Measurements from ENCODE around the gene MRPS17.

Gene MRPS17

DNA sequence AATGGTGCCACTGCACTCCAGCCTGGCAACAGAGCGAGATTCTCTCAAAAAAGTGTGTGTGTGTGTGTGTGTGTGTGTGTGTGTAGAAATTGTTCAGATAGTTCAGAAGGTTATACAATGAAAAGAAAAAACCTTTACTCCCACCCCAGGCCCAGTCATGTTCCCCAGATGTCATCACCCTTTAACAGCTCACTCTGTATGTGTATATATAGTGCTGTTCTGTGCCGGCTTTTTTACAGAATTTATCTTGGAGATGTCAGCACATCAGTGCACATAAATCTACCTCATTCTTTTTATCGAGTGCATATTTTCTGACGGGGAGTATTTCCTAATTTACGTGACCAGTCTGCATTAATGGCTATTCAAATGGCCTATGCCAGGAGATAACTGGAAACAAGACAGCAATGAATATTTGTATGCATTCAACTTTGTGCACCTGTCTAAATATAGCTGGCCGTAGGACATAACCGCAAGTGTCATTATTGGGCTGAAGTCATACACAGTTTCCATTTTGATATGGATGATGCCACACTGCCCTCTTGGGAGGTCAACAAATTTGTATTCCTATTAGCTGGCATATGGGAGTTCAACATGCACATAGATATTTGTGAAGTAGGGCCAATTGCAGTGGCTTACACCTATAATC lies 24.4 kb downstream of the MRPS17 start:
- Histone ChIP-seq H3K79me2 (ENCODE audit: control insufficient read depth, insufficient read depth, low read length) (peaks cover 2% of the 10 kb centered on the region), H4K8ac (ENCODE audit: low read depth, low read length) (no peak overlapping the region), H3K4me2 (ENCODE audit: low read length) (no peak overlapping the region), H3K56ac (ENCODE audit: low read length) (no peak overlapping the region), H2BK15ac (replicated peaks; ENCODE audit: low read depth) (no peak overlapping the region), H3K79me1 (ENCODE audit: low read length) (peaks cover 4% of the 10 kb centered on the region), H3K9ac (ENCODE audit: low read length) (no peak overlapping the region), H3K36me3 (ENCODE audit: control insufficient read depth, insufficient read depth, low read length) (peaks cover 3% of the 10 kb centered on the region), H3K27me3 (ENCODE audit: insufficient read depth, low read length, poor library complexity) (no peaks in the 10 kb centered on the region), H3K4me3 (ENCODE audit: low read length) (no peak overlapping the region), H2BK5ac (ENCODE audit: low read length) (no peak overlapping the region), H2BK120ac (ENCODE audit: low read depth, low read length) (no peak overlapping the region), H3K4ac (ENCODE audit: low read depth, low read length) (no peak overlapping the region), H3K18ac (ENCODE audit: low read length) (no peak overlapping the region), H3K27ac (ENCODE audit: low read depth, low read length) (no peak overlapping the region), H2AK5ac (ENCODE audit: low read length) (no peak overlapping the region), H3K23ac (ENCODE audit: low read length) (no peak overlapping the region), H3K4me1 (ENCODE audit: control insufficient read depth, low read depth, low read length) (no peaks in the 10 kb centered on the region), H4K5ac (ENCODE audit: low read length) (no peak overlapping the region)
- WGBS (ENCODE audit: extremely low coverage, insufficient coverage, low lambda C conversion rate), result no CpG with 5 or more reads among the region's 7 CpGs
- no peak for DNase-seq

DNA sequence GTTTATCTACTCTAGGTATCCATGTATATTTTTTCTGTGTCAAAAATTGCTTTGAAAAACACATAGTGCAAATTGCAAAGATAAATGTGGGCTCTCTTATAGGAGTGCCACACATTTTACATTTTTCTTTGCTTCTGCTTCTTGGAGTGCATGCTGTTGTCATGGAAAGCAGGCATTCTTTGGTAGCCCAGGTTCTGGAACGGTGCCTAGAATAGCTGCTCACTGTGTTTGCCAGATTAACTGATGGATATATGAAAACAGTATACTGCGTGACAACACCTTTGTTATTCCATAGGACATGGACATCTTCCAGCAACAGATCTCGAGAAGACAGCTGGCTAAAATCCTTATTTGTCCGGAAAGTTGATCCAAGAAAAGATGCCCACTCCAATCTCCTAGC lies 26.2 kb downstream of the MRPS17 start:
- Histone ChIP-seq H3K36me3 (ENCODE audit: control insufficient read depth, insufficient read depth, low read length) (peaks cover 3% of the 10 kb centered on the region), H3K27ac (ENCODE audit: low read depth, low read length) (no peak overlapping the region), H2BK15ac (replicated peaks; ENCODE audit: low read depth) (no peak overlapping the region), H3K9ac (ENCODE audit: low read length) (no peak overlapping the region), H4K8ac (ENCODE audit: low read depth, low read length) (no peak overlapping the region), H3K4ac (ENCODE audit: low read depth, low read length) (no peak overlapping the region), H3K23ac (ENCODE audit: low read length) (no peak overlapping the region), H3K4me3 (ENCODE audit: low read length) (no peak overlapping the region), H2AK5ac (ENCODE audit: low read length) (no peak overlapping the region), H4K5ac (ENCODE audit: low read length) (no peak overlapping the region), H3K56ac (ENCODE audit: low read length) (no peak overlapping the region), H3K79me1 (ENCODE audit: low read length) (no peaks in the 10 kb centered on the region), H2BK120ac (ENCODE audit: low read depth, low read length) (no peak overlapping the region), H3K4me1 (ENCODE audit: control insufficient read depth, low read depth, low read length) (no peaks in the 10 kb centered on the region), H3K18ac (ENCODE audit: low read length) (no peak overlapping the region), H2BK5ac (ENCODE audit: low read length) (no peak overlapping the region), H3K79me2 (ENCODE audit: control insufficient read depth, insufficient read depth, low read length) (no peaks in the 10 kb centered on the region), H3K27me3 (ENCODE audit: insufficient read depth, low read length, poor library complexity) (no peaks in the 10 kb centered on the region), H3K4me2 (ENCODE audit: low read length) (no peak overlapping the region)
- DNase-seq, result no peak
- no CpG with 5 or more reads among the region's 4 CpGs for WGBS (ENCODE audit: extremely low coverage, insufficient coverage, low lambda C conversion rate)

DNA sequence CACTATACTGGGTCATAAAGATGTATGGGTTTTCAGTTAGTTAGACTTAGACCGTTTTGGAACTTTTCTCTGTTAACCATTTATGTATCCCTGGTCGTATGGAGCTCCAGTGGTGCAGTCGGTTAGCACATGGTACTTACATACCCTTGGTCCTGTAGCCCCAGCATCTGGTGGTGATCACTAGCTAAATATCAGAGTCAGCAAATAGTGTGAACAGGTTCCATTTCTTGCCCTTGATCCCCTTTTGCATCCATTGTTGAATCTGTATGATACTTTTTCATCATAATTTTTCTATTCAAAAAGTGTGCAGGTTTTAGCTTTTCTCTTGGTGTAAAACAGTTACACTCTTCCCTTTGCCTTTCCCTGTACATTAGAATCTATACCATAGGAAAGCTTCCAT lies 28.6 kb downstream of the MRPS17 start:
- Histone ChIP-seq H3K4ac (ENCODE audit: low read depth, low read length) (no peak overlapping the region), H3K9ac (ENCODE audit: low read length) (no peak overlapping the region), H2AK5ac (ENCODE audit: low read length) (no peak overlapping the region), H3K36me3 (ENCODE audit: control insufficient read depth, insufficient read depth, low read length) (peaks cover 3% of the 10 kb centered on the region), H3K27me3 (ENCODE audit: insufficient read depth, low read length, poor library complexity) (no peaks in the 10 kb centered on the region), H2BK120ac (ENCODE audit: low read depth, low read length) (no peak overlapping the region), H2BK15ac (replicated peaks; ENCODE audit: low read depth) (no peak overlapping the region), H3K4me2 (ENCODE audit: low read length) (no peak overlapping the region), H4K5ac (ENCODE audit: low read length) (no peak overlapping the region), H4K8ac (ENCODE audit: low read depth, low read length) (no peak overlapping the region), H3K4me3 (ENCODE audit: low read length) (no peak overlapping the region), H3K4me1 (ENCODE audit: control insufficient read depth, low read depth, low read length) (no peaks in the 10 kb centered on the region), H2BK5ac (ENCODE audit: low read length) (no peak overlapping the region), H3K18ac (ENCODE audit: low read length) (no peak overlapping the region), H3K79me2 (ENCODE audit: control insufficient read depth, insufficient read depth, low read length) (no peaks in the 10 kb centered on the region), H3K27ac (ENCODE audit: low read depth, low read length) (no peak overlapping the region), H3K56ac (ENCODE audit: low read length) (no peak overlapping the region), H3K23ac (ENCODE audit: low read length) (no peak overlapping the region), H3K79me1 (ENCODE audit: low read length) (no peaks in the 10 kb centered on the region)
- no CpG with 5 or more reads among the region's 3 CpGs for WGBS (ENCODE audit: extremely low coverage, insufficient coverage, low lambda C conversion rate)
- DNase-seq, result no peak

DNA sequence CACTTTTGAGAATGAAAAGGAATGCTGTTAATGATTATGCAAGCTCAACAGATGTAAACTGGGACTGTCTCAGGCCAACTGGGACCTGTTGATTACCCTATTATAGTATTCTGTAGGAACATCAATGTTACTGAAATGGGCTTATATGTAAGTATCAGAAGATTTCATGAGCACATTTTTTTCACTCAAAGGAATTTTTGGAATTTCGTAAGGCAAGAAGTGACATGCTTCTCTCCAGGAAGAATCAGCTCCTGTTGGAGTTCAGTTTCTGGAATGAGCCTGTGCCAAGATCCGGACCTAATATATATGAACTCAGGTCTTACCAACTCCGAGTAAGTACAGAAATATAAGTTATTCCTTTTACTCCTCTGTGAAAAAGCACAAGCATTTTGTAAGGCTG lies 31.9 kb downstream of the MRPS17 start:
- Histone ChIP-seq H4K8ac (ENCODE audit: low read depth, low read length) (no peak overlapping the region), H4K5ac (ENCODE audit: low read length) (no peak overlapping the region), H3K79me1 (ENCODE audit: low read length) (no peaks in the 10 kb centered on the region), H3K23ac (ENCODE audit: low read length) (no peak overlapping the region), H3K79me2 (ENCODE audit: control insufficient read depth, insufficient read depth, low read length) (no peaks in the 10 kb centered on the region), H2AK5ac (ENCODE audit: low read length) (no peak overlapping the region), H3K27ac (ENCODE audit: low read depth, low read length) (no peak overlapping the region), H3K18ac (ENCODE audit: low read length) (no peak overlapping the region), H3K9ac (ENCODE audit: low read length) (no peak overlapping the region), H2BK15ac (replicated peaks; ENCODE audit: low read depth) (no peak overlapping the region), H3K4ac (ENCODE audit: low read depth, low read length) (no peak overlapping the region), H3K27me3 (ENCODE audit: insufficient read depth, low read length, poor library complexity) (no peaks in the 10 kb centered on the region), H3K36me3 (ENCODE audit: control insufficient read depth, insufficient read depth, low read length) (peaks cover 3% of the 10 kb centered on the region), H3K4me2 (ENCODE audit: low read length) (no peak overlapping the region), H3K4me1 (ENCODE audit: control insufficient read depth, low read depth, low read length) (no peaks in the 10 kb centered on the region), H3K56ac (ENCODE audit: low read length) (no peak overlapping the region), H2BK120ac (ENCODE audit: low read depth, low read length) (no peak overlapping the region), H2BK5ac (ENCODE audit: low read length) (no peak overlapping the region), H3K4me3 (ENCODE audit: low read length) (no peak overlapping the region)
- no peak for DNase-seq
- no CpG with 5 or more reads among the region's 3 CpGs for WGBS (ENCODE audit: extremely low coverage, insufficient coverage, low lambda C conversion rate)

- Histone ChIP-seq H2BK5ac (ENCODE audit: low read length) (no peak overlapping the region), H3K4me1 (ENCODE audit: control insufficient read depth, low read depth, low read length) (no peaks in the 10 kb centered on the region)
Observed at GRCh38 chr7:55992346-55992745, 40.7 kb downstream of the MRPS17 start.

GRCh38 chr7:55996856-55997500 lies 45.3 kb downstream of the MRPS17 start:
- H3K4me1 ChIP-seq (ENCODE audit: control insufficient read depth, low read depth, low read length), result no peaks in the 10 kb centered on the region
- no peak overlapping the region for H2BK5ac ChIP-seq (ENCODE audit: low read length)
- H2BK120ac ChIP-seq (ENCODE audit: low read depth, low read length), result no peak overlapping the region
- H3K4me2 ChIP-seq (ENCODE audit: low read length), result no peak overlapping the region
- H3K56ac ChIP-seq (ENCODE audit: low read length), result no peak overlapping the region
- H3K36me3 ChIP-seq (ENCODE audit: control insufficient read depth, insufficient read depth, low read length), result no peaks in the 10 kb centered on the region
- no peak overlapping the region for H3K18ac ChIP-seq (ENCODE audit: low read length)
- H4K5ac ChIP-seq (ENCODE audit: low read length), result no peak overlapping the region
- no peaks in the 10 kb centered on the region for H3K79me2 ChIP-seq (ENCODE audit: control insufficient read depth, insufficient read depth, low read length)
- no peaks in the 10 kb centered on the region for H3K79me1 ChIP-seq (ENCODE audit: low read length)
- H3K9ac ChIP-seq (ENCODE audit: low read length), result no peak overlapping the region
- no peak overlapping the region for H3K4ac ChIP-seq (ENCODE audit: low read depth, low read length)
- no peak overlapping the region for H3K4me3 ChIP-seq (ENCODE audit: low read length)
- no peak overlapping the region for H3K23ac ChIP-seq (ENCODE audit: low read length)
- no peak overlapping the region for H2BK15ac ChIP-seq (replicated peaks; ENCODE audit: low read depth)
- H2AK5ac ChIP-seq (ENCODE audit: low read length), result no peak overlapping the region
- no peak for DNase-seq
- no peak overlapping the region for H4K8ac ChIP-seq (ENCODE audit: low read depth, low read length)
- no CpG with 5 or more reads among the region's 8 CpGs for WGBS (ENCODE audit: extremely low coverage, insufficient coverage, low lambda C conversion rate)
- no peak overlapping the region for H3K27ac ChIP-seq (ENCODE audit: low read depth, low read length)
- H3K27me3 ChIP-seq (ENCODE audit: insufficient read depth, low read length, poor library complexity), result no peaks in the 10 kb centered on the region

More at GRCh38 chr7:55992346-55992745, 40.7 kb downstream of the MRPS17 start:
- H3K18ac ChIP-seq (ENCODE audit: low read length), result no peak overlapping the region
- H3K4me3 ChIP-seq (ENCODE audit: low read length), result no peak overlapping the region
- H3K79me2 ChIP-seq (ENCODE audit: control insufficient read depth, insufficient read depth, low read length), result no peaks in the 10 kb centered on the region
- no peak overlapping the region for H2BK15ac ChIP-seq (replicated peaks; ENCODE audit: low read depth)
- WGBS (ENCODE audit: extremely low coverage, insufficient coverage, low lambda C conversion rate), result no CpG with 5 or more reads among the region's 3 CpGs
- H3K4ac ChIP-seq (ENCODE audit: low read depth, low read length), result no peak overlapping the region
- H3K4me2 ChIP-seq (ENCODE audit: low read length), result no peak overlapping the region
- H3K36me3 ChIP-seq (ENCODE audit: control insufficient read depth, insufficient read depth, low read length), result no peaks in the 10 kb centered on the region
- H3K56ac ChIP-seq (ENCODE audit: low read length), result no peak overlapping the region
- no peaks in the 10 kb centered on the region for H3K27me3 ChIP-seq (ENCODE audit: insufficient read depth, low read length, poor library complexity)
- no peak overlapping the region for H4K5ac ChIP-seq (ENCODE audit: low read length)
- no peak overlapping the region for H2BK120ac ChIP-seq (ENCODE audit: low read depth, low read length)
- H3K23ac ChIP-seq (ENCODE audit: low read length), result no peak overlapping the region
- no peak overlapping the region for H3K27ac ChIP-seq (ENCODE audit: low read depth, low read length)
- DNase-seq, result no peak
- H4K8ac ChIP-seq (ENCODE audit: low read depth, low read length), result no peak overlapping the region
- H3K79me1 ChIP-seq (ENCODE audit: low read length), result no peaks in the 10 kb centered on the region
- no peak overlapping the region for H2AK5ac ChIP-seq (ENCODE audit: low read length)
- no peak overlapping the region for H3K9ac ChIP-seq (ENCODE audit: low read length)
